Measurements from ENCODE around the gene SFTA2. TPM values are rescaled to one million over a fixed set of nuclear protein-coding genes. Genes with fewer than 3 reads are reported as not detected.

SFTA2 gene
- total RNA-seq, 2 donors from 2014 or later, result not detected

DNA sequence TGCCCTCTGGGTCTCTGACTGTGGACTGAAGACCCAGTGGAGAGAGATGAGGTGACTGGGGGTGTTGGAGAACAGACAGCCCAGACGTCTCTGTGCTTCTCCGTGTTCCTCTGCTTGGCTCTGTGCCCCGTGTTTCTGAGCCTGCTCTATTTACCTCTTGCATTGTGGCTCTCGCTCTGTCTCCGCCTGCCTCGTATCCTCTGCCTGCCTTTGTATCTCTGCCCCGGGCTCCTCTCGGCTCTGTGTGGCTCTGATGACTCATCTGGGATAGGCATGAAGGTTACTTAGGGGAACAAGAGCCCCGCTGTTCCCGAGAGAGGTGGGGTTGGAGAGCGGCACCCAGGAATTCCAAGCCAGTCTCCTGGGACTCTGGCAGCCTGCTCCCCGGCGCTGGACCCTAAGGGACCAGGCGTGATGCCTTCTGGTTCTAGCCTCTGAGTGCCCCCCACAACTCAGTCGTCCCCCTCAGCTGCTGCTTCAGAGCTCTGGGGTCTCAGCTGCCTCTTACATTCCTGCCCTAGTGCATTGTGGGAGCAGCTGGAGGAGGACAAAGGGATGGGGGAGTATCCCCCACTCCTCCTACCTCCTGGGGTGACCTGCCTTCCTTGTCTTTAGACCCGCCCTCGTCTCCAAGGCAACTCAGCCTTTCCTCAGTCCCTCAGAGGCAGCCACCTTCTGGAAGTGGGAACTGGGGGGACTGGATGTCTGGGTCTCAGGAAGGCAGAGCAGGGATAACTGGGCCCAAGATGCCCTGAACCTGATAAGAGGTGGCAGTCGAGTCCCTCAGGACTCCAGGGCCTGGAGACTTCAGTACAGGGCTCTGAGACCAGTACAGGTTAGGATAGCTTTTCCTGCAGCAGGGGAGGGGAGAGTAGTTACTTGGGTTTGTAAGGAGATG lies 45.7 kb downstream of the SFTA2 start:
- peaks cover 16% of the 10 kb centered on the region for H3K36me3 ChIP-seq
- peak overlapping the region; percentile 92 for H3K4me3 ChIP-seq
- no peaks in the 10 kb centered on the region for H3K9me3 ChIP-seq
- DNase-seq (ENCODE audit: low spot score) (no peak), ATAC-seq (ENCODE audit: insufficient number of reproducible peaks, low FRiP score, low read depth) (no peak)
- TF ChIP-seq, protein P1, sequence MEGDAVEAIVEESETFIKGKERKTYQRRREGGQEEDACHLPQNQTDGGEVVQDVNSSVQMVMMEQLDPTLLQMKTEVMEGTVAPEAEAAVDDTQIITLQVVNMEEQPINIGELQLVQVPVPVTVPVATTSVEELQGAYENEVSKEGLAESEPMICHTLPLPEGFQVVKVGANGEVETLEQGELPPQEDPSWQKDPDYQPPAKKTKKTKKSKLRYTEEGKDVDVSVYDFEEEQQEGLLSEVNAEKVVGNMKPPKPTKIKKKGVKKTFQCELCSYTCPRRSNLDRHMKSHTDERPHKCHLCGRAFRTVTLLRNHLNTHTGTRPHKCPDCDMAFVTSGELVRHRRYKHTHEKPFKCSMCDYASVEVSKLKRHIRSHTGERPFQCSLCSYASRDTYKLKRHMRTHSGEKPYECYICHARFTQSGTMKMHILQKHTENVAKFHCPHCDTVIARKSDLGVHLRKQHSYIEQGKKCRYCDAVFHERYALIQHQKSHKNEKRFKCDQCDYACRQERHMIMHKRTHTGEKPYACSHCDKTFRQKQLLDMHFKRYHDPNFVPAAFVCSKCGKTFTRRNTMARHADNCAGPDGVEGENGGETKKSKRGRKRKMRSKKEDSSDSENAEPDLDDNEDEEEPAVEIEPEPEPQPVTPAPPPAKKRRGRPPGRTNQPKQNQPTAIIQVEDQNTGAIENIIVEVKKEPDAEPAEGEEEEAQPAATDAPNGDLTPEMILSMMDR (IDR thresholded peaks at IDR 0.05), result no peak
- no peak overlapping the region for H3K27ac ChIP-seq
- H3K4me1 ChIP-seq (ENCODE audit: control insufficient read depth in 1 of 2, low read depth in 2 of 2), result peaks cover 19 to 43% of the 10 kb centered on the region in 2 donors
- no peaks in the 10 kb centered on the region for H3K27me3 ChIP-seq (replicated peaks; ENCODE audit: insufficient read depth)

DNA sequence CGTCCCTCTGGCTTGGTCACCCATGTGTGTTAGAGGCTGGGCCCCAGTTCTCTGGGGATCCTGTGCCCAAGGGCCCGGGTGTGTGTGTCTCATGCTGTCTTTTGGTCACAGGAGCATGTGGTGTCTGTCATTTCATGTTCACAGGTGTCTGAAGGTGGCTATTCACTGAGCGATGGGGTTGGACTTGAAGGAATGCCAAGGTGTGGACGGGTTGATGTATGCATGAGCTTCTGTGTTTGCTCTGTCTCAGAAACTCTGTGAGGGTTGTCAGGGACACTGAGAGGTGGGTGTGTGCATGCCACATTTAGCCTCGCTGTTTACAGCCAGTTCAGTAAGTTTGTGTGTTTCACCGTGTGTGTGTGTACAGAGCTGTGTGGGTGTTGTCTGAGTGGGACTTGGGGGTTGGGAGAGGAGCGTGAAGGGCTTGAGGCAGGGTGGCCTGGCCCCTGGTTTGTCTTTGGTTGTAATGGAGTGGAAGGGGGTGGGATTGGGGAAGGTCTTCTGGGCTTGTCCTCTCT lies 46.4 kb downstream of the SFTA2 start:
- H3K4me3 ChIP-seq, result peak overlapping the region; percentile 92
- peaks cover 19 to 43% of the 10 kb centered on the region in 2 donors for H3K4me1 ChIP-seq (ENCODE audit: control insufficient read depth in 1 of 2, low read depth in 2 of 2)
- ATAC-seq (ENCODE audit: insufficient number of reproducible peaks, low FRiP score, low read depth) (no peak), DNase-seq (ENCODE audit: low spot score) (no peak)
- TF ChIP-seq, protein P1 (IDR thresholded peaks at IDR 0.05), result no peak
- H3K9me3 ChIP-seq, result no peaks in the 10 kb centered on the region
- no peaks in the 10 kb centered on the region for H3K27me3 ChIP-seq (replicated peaks; ENCODE audit: insufficient read depth)
- peaks cover 8% of the 10 kb centered on the region for H3K36me3 ChIP-seq
- peak overlapping the region; percentile 78 to 89 for H3K27ac ChIP-seq

GRCh38 chr6:30884521-30885480 lies 47.2 kb downstream of the SFTA2 start:
- TF ChIP-seq, protein P1 (IDR thresholded peaks at IDR 0.05), result no peak
- DNase-seq (ENCODE audit: low spot score) (no peak), ATAC-seq (ENCODE audit: insufficient number of reproducible peaks, low FRiP score, low read depth) (peak; percentile 54)
- Histone ChIP-seq H3K4me3 (peak overlapping the region; percentile 92), H3K4me1 (ENCODE audit: control insufficient read depth in 1 of 2, low read depth in 2 of 2) (peaks cover 19 to 43% of the 10 kb centered on the region in 2 donors), H3K9me3 (no peaks in the 10 kb centered on the region), H3K27me3 (replicated peaks; ENCODE audit: insufficient read depth) (no peaks in the 10 kb centered on the region), H3K36me3 (peaks cover 1% of the 10 kb centered on the region), H3K27ac (peak overlapping the region; percentile 78 to 89)

GRCh38 chr6:30883685-30884520 lies 48.1 kb downstream of the SFTA2 start, which contains the start of gene DDR1:
Gene DDR1, plus strand, starts transcription at chr6:30884519. Its CDS starts 4,211 bp downstream, at chr6:30888730.
- DNase-seq (ENCODE audit: low spot score), result no peak

More at GRCh38 chr6:30883685-30884520, 48.1 kb downstream of the SFTA2 start, which contains the start of gene DDR1:
- peaks cover 19 to 43% of the 10 kb centered on the region in 2 donors for H3K4me1 ChIP-seq (ENCODE audit: control insufficient read depth in 1 of 2, low read depth in 2 of 2)
- peak; percentile 62 for ATAC-seq (ENCODE audit: insufficient number of reproducible peaks, low FRiP score, low read depth)
- H3K27ac ChIP-seq, result peak within 1 kb of the TSS; percentile 78 to 89
- TF ChIP-seq, protein P1 (IDR thresholded peaks at IDR 0.05), result no peak
- H3K9me3 ChIP-seq, result no peaks in the 10 kb centered on the region
- H3K36me3 ChIP-seq, result no peaks in the 10 kb centered on the region
- H3K4me3 ChIP-seq, result peak within 1 kb of the TSS; percentile 92
- no peaks in the 10 kb centered on the region for H3K27me3 ChIP-seq (replicated peaks; ENCODE audit: insufficient read depth)
